ENCODE results near the gene VPS13A.

Gene VPS13A

GRCh38 chr9:77180056-77180455 is 2.7 kb downstream of the VPS13A start:
- no peak for TF ChIP-seq MAX (IDR thresholded peaks at IDR 0.05)

- no peak for TF ChIP-seq ZBTB7A (IDR thresholded peaks at IDR 0.05; ENCODE audit: low read depth)
- no peak for TF ChIP-seq TCF12 (IDR thresholded peaks at IDR 0.05; ENCODE audit: low read depth)
- no peak for TF ChIP-seq TAF1 (IDR thresholded peaks at IDR 0.05; ENCODE audit: low read depth)
- TF ChIP-seq CREB1 (IDR thresholded peaks at IDR 0.05; ENCODE audit: low read depth) = no peak
- no peak for TF ChIP-seq USF1 (IDR thresholded peaks at IDR 0.05)
- TF ChIP-seq RAD21 (IDR thresholded peaks at IDR 0.05; ENCODE audit: low read depth) = no peak
- TF ChIP-seq FOXM1 (IDR thresholded peaks at IDR 0.05; ENCODE audit: borderline replicate concordance, low read depth) = no peak
- TF ChIP-seq NFIC (IDR thresholded peaks at IDR 0.05) = no peak
- TF ChIP-seq CEBPB (IDR thresholded peaks at IDR 0.05) = no peak
- no peak for TF ChIP-seq YY1 (IDR thresholded peaks at IDR 0.05; ENCODE audit: low read depth)
- no peak for TF ChIP-seq EP300 (IDR thresholded peaks at IDR 0.05; ENCODE audit: borderline replicate concordance)
- no peak for TF ChIP-seq EGR1 (IDR thresholded peaks at IDR 0.05)
- no peak for TF ChIP-seq REST (IDR thresholded peaks at IDR 0.05; ENCODE audit: low read depth)
Measured at GRCh38 chr9:77183581-77183980, 6.2 kb downstream of the VPS13A start.

DNA sequence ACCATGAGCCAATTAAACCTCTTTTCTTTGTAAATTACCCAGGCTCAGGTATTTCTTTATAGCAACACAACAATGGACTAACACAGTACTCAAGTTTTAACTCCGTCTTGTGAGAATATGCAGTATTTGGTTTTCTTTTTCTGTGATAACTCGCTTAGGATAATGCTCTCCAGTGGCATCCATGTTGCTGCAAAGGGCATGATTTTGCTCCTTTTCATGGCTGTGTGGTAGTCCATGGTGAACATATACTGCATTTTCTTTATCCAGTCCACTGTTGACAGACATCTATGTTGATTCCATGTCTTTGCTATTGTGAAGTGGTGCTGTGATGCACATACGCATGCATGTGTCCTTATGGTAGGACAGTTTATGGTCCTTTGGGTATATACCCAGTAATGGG is 10.9 kb downstream of the VPS13A start:
- no peak for TF ChIP-seq TAF1 (IDR thresholded peaks at IDR 0.05; ENCODE audit: low read depth)
- TF ChIP-seq EP300 (IDR thresholded peaks at IDR 0.05; ENCODE audit: borderline replicate concordance) = no peak
- no peak for TF ChIP-seq REST (IDR thresholded peaks at IDR 0.05; ENCODE audit: low read depth)
- TF ChIP-seq TCF12 (IDR thresholded peaks at IDR 0.05; ENCODE audit: low read depth) = no peak
- TF ChIP-seq RAD21 (IDR thresholded peaks at IDR 0.05; ENCODE audit: low read depth) = no peak
- no peak for TF ChIP-seq CEBPB (IDR thresholded peaks at IDR 0.05)
- TF ChIP-seq MAX (IDR thresholded peaks at IDR 0.05) = no peak
- no peak for TF ChIP-seq FOXM1 (IDR thresholded peaks at IDR 0.05; ENCODE audit: borderline replicate concordance, low read depth)
- TF ChIP-seq CREB1 (IDR thresholded peaks at IDR 0.05; ENCODE audit: low read depth) = no peak
- TF ChIP-seq EGR1 (IDR thresholded peaks at IDR 0.05) = no peak

DNA sequence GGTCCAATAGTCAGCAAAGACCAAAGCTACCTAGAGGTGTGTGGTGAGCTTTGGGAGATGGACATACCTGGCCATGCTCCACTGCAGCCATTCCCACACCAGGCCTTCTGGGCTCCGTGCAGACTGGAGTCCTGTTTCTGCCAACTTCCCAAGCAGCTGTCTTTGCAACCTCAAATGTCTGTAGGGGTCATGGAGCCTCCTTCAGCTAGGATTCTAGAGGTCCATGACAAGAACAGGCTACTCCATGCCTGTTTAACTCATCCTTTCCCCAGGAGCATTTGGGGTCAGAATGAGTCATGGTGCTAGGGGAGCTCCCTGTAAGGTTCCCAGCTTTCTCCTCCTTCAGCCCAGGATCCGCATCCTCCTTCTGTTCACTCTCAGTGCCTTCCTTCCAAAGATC is 17.1 kb downstream of the VPS13A start:
- TF ChIP-seq YY1 (IDR thresholded peaks at IDR 0.05; ENCODE audit: low read depth) = no peak
- no peak for TF ChIP-seq NFIC (IDR thresholded peaks at IDR 0.05)
- TF ChIP-seq TEAD4 (IDR thresholded peaks at IDR 0.05) = no peak
- TF ChIP-seq TCF12 (IDR thresholded peaks at IDR 0.05; ENCODE audit: low read depth) = no peak
- no peak for TF ChIP-seq REST (IDR thresholded peaks at IDR 0.05; ENCODE audit: low read depth)
- no peak for TF ChIP-seq CREB1 (IDR thresholded peaks at IDR 0.05; ENCODE audit: low read depth)
- TF ChIP-seq FOXM1 (IDR thresholded peaks at IDR 0.05; ENCODE audit: borderline replicate concordance, low read depth) = no peak
- no peak for TF ChIP-seq EP300 (IDR thresholded peaks at IDR 0.05; ENCODE audit: borderline replicate concordance)
- no peak for TF ChIP-seq RAD21 (IDR thresholded peaks at IDR 0.05; ENCODE audit: low read depth)
- TF ChIP-seq MAX (IDR thresholded peaks at IDR 0.05) = no peak

DNA sequence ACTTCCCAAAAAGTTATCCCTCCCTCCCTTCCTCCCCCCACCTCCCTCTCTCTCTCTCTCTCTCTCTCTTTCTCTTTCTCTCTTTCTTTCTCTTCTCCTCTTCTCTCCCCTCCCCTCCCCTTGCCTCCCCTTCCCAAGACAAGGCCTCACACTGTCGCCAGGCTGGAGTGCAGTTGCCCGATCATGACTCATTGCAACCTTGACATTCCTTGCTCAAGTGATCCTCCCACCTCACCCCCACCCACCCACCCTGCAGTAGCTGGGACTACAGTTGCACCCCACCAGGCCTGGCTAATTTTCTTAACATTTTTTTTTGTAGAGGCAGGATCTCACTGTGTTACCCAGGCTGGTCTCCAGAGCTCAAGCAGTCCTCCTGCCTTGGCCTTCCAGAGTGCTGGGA is 32.8 kb downstream of the VPS13A start:
- no peak for TF ChIP-seq MAX (IDR thresholded peaks at IDR 0.05)
- no peak for TF ChIP-seq EGR1 (IDR thresholded peaks at IDR 0.05)
- TF ChIP-seq ZBTB7A (IDR thresholded peaks at IDR 0.05; ENCODE audit: low read depth) = no peak
- no peak for TF ChIP-seq TCF12 (IDR thresholded peaks at IDR 0.05; ENCODE audit: low read depth)
- TF ChIP-seq TAF1 (IDR thresholded peaks at IDR 0.05; ENCODE audit: low read depth) = no peak
- no peak for TF ChIP-seq NFIC (IDR thresholded peaks at IDR 0.05)
- TF ChIP-seq REST (IDR thresholded peaks at IDR 0.05; ENCODE audit: low read depth) = no peak
- TF ChIP-seq CREB1 (IDR thresholded peaks at IDR 0.05; ENCODE audit: low read depth) = no peak
- no peak for TF ChIP-seq YY1 (IDR thresholded peaks at IDR 0.05; ENCODE audit: low read depth)
- no peak for TF ChIP-seq USF1 (IDR thresholded peaks at IDR 0.05)
- no peak for TF ChIP-seq EP300 (IDR thresholded peaks at IDR 0.05; ENCODE audit: borderline replicate concordance)
- TF ChIP-seq FOXM1 (IDR thresholded peaks at IDR 0.05; ENCODE audit: borderline replicate concordance, low read depth) = no peak
- TF ChIP-seq CEBPB (IDR thresholded peaks at IDR 0.05) = no peak
- no peak for TF ChIP-seq RAD21 (IDR thresholded peaks at IDR 0.05; ENCODE audit: low read depth)
- TF ChIP-seq TEAD4 (IDR thresholded peaks at IDR 0.05) = no peak
